Esophagus muscularis mucosa (tissue), 3 donors: Measurements from ENCODE around the gene ITM2C.

Source experiments
- POLR2A ChIP-seq: fragments of 450-650 bp; IDR thresholded peaks from one replicate; pipeline ENCODE4 v1.6.1; 2017; ENCODE audit warnings: antibody characterized with exemption, moderate library complexity, mild to moderate bottlenecking, low read depth
- TF ChIP-seq, protein P1 (sequence below), 3 experiments: fragments of 200-600 bp in 2 of 3; fragments of 450-650 bp in 1 of 3; sonication (generic) in 2 of 3; IDR thresholded peaks; one replicate each; pipeline ENCODE4 v1.5.1; 2017 to 2019; ENCODE audit warnings: antibody characterized with exemption in 3 of 3, mild to moderate bottlenecking in 2 of 3, moderate library complexity in 1 of 3

DNA sequence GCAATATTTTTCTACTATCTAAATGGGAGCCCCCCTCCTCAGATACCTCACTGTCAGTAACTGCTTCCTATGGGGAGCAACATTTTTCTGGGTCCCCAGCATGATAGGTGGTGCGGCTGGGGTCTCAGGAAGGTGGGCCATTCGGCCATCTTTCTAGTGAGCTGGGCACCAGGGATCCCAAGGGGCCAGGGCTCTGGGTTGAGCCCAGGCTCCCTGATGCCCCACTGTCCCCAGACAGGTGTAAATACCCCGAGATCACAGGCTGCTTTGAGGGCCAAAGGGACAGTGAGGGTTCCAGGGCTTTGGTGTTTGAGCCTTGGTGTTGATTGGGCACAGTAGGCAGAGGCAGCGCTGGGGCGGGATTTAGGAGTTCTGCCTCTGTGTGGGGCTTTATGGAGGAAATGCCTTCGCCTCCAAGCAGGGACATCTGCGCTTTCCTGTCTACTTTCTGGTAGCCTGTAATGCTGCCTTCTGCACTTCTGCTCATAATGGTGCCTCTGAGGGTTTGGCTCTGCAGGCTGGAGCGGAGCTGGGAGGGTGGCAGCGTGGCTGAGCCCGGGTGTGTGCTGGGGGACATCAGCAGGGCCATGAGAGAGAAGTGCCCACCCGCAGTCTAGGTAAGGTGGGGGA is 5.3 kb downstream of the ITM2C start:
- TF ChIP-seq, protein P1, sequence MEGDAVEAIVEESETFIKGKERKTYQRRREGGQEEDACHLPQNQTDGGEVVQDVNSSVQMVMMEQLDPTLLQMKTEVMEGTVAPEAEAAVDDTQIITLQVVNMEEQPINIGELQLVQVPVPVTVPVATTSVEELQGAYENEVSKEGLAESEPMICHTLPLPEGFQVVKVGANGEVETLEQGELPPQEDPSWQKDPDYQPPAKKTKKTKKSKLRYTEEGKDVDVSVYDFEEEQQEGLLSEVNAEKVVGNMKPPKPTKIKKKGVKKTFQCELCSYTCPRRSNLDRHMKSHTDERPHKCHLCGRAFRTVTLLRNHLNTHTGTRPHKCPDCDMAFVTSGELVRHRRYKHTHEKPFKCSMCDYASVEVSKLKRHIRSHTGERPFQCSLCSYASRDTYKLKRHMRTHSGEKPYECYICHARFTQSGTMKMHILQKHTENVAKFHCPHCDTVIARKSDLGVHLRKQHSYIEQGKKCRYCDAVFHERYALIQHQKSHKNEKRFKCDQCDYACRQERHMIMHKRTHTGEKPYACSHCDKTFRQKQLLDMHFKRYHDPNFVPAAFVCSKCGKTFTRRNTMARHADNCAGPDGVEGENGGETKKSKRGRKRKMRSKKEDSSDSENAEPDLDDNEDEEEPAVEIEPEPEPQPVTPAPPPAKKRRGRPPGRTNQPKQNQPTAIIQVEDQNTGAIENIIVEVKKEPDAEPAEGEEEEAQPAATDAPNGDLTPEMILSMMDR (IDR thresholded peaks at IDR 0.05) = no peak
- no peak for TF ChIP-seq POLR2A
